ENCODE data around the gene DNAI7. TPM values are rescaled to one million over a fixed set of nuclear protein-coding genes. Genes with fewer than 3 reads are reported as not detected.

The DNAI7 gene
- total and polyA plus RNA-seq, 4 donors = 0.07 to 0.17 (median 0.14) TPM; not detected in 1

- Histone ChIP-seq H3K4me3 (ENCODE audit: low read depth in 1 of 3, low read length in 3 of 3) (no peak overlapping the region), H3K9me3 (ENCODE audit: control insufficient read depth in 4 of 4, low read length in 3 of 4) (no peaks in the 10 kb centered on the region), H3K27me3 (ENCODE audit: control insufficient read depth in 4 of 4, insufficient read depth in 4 of 4, low read length in 3 of 4) (no peaks in the 10 kb centered on the region), H3K36me3 (ENCODE audit: control insufficient read depth in 4 of 4, insufficient read depth in 3 of 4, low read depth in 1 of 4, low read length in 3 of 4) (no peaks in the 10 kb centered on the region), H3K9ac (ENCODE audit: low read depth in 1 of 2, low read length in 2 of 2) (no peak overlapping the region), H3K27ac (ENCODE audit: low read depth in 1 of 2, low read length in 2 of 2) (no peak overlapping the region), H3K4me1 (ENCODE audit: control insufficient read depth in 4 of 4, insufficient read depth in 4 of 4, low read length in 3 of 4) (peaks cover 0 to 3% (median 0%) of the 10 kb centered on the region in 4 donors)
- TF ChIP-seq RXRA (IDR thresholded peaks at IDR 0.05) = no peak
- TF ChIP-seq JUND (IDR thresholded peaks at IDR 0.05) = peak in 1 of 2 donors; percentile 1
- DNase-seq (ENCODE audit: low spot score) = no peak
Observed at GRCh38 chr12:25243680-25243990, 48.7 kb upstream of the DNAI7 start.

- peaks cover 0 to 3% (median 0%) of the 10 kb centered on the region in 4 donors for H3K4me1 ChIP-seq (ENCODE audit: control insufficient read depth in 4 of 4, insufficient read depth in 4 of 4, low read length in 3 of 4)
Observed at GRCh38 chr12:25242981-25243679, 48.2 kb upstream of the DNAI7 start.

More at GRCh38 chr12:25242981-25243679, 48.2 kb upstream of the DNAI7 start:
- TF ChIP-seq NR2F2 (IDR thresholded peaks at IDR 0.05) = no peak
- TF ChIP-seq REST (IDR thresholded peaks at IDR 0.05) = no peak
- no peak for TF ChIP-seq ATF3 (IDR thresholded peaks at IDR 0.05)
- no peak for TF ChIP-seq FOXA1 (IDR thresholded peaks at IDR 0.05)
- TF ChIP-seq RAD21 (IDR thresholded peaks at IDR 0.05) = no peak
- no peak for TF ChIP-seq EGR1 (IDR thresholded peaks at IDR 0.05; ENCODE audit: low read depth in 2 of 2)
- TF ChIP-seq FOXA2 (IDR thresholded peaks at IDR 0.05) = no peak
- peak in 1 of 2 donors; percentile 15 for TF ChIP-seq HNF4A (conservative IDR thresholded peaks at IDR 0.05)
- peak; percentile 16 to 18 for TF ChIP-seq RXRA (IDR thresholded peaks at IDR 0.05)
- TF ChIP-seq JUND (IDR thresholded peaks at IDR 0.05) = peak; percentile 13 to 83
- no peak for TF ChIP-seq SP1 (IDR thresholded peaks at IDR 0.05)
- TF ChIP-seq TAF1 (conservative IDR thresholded peaks at IDR 0.05) = no peak
- no peak for TF ChIP-seq CTCF (IDR thresholded peaks at IDR 0.05; ENCODE audit: low read depth, low read length, missing input control)
- TF ChIP-seq ZBTB33 (IDR thresholded peaks at IDR 0.05) = no peak
- TF ChIP-seq YY1 (IDR thresholded peaks at IDR 0.05) = no peak
- TF ChIP-seq GABPA (IDR thresholded peaks at IDR 0.05 in 1 of 2, conservative IDR thresholded peaks at IDR 0.05 in 1 of 2) = no peak
- no peak for TF ChIP-seq MAX (IDR thresholded peaks at IDR 0.05)
- TF ChIP-seq HNF4G (IDR thresholded peaks at IDR 0.05) = no peak
- 58% methylated on average over 5 of the region's 5 CpGs for WGBS
- H3K27me3 ChIP-seq (ENCODE audit: control insufficient read depth in 4 of 4, insufficient read depth in 4 of 4, low read length in 3 of 4) = no peaks in the 10 kb centered on the region
- no peaks in the 10 kb centered on the region for H3K36me3 ChIP-seq (ENCODE audit: control insufficient read depth in 4 of 4, insufficient read depth in 3 of 4, low read depth in 1 of 4, low read length in 3 of 4)
- H3K9ac ChIP-seq (ENCODE audit: low read depth in 1 of 2, low read length in 2 of 2) = no peak overlapping the region
- H3K4me3 ChIP-seq (ENCODE audit: low read depth in 1 of 3, low read length in 3 of 3) = no peak overlapping the region
- H3K27ac ChIP-seq (ENCODE audit: low read depth in 1 of 2, low read length in 2 of 2) = no peak overlapping the region
- H3K9me3 ChIP-seq (ENCODE audit: control insufficient read depth in 4 of 4, low read length in 3 of 4) = no peaks in the 10 kb centered on the region
- no peak for DNase-seq (ENCODE audit: low spot score)

All from liver (tissue), 9 donors.